MM.1S (cell line): ENCODE measurements around the gene MACROD1.

Experiments used
- DNase-seq: peaks from one replicate; pipeline ENCODE4 v3.0.0-alpha.2; 2015
- H2AFZ ChIP-seq: fragments of 300-600 bp; sonication (generic); 2 replicates; pipeline ENCODE4 v1.6.0; 2016; ENCODE audit warnings: antibody characterized with exemption, low read length
- H3F3A ChIP-seq: fragments of 300-600 bp; sonication (generic); 2 replicates; pipeline ENCODE4 v1.6.1; 2016; ENCODE audit warnings: mild to moderate bottlenecking, antibody characterized with exemption, low read length, moderate library complexity, mixed read lengths; ENCODE audit not compliant: insufficient read depth
- H3K27ac ChIP-seq: fragments of 300-600 bp; sonication (generic); 2 replicates; pipeline ENCODE4 v1.5.1; 2016; ENCODE audit warnings: mild to moderate bottlenecking, low read length
- H3K27me3 ChIP-seq: fragments of 300-600 bp; sonication (generic); replicated peaks from 2 replicates; pipeline ENCODE4 v1.6.0; 2016; ENCODE audit warnings: low read length; ENCODE audit not compliant: insufficient read depth
- H3K36me3 ChIP-seq: fragments of 300-600 bp; sonication (generic); replicated peaks from 2 replicates; pipeline ENCODE4 v1.6.1; 2016; ENCODE audit warnings: mild to moderate bottlenecking, low read length, mixed read lengths; ENCODE audit not compliant: insufficient read depth
- H3K4me1 ChIP-seq: fragments of 300-600 bp; sonication (generic); 2 replicates; pipeline ENCODE4 v1.6.1; 2016; ENCODE audit warnings: low read length, mixed read lengths
- H3K4me2 ChIP-seq: fragments of 300-600 bp; sonication (generic); 2 replicates; pipeline ENCODE4 v1.6.0; 2016; ENCODE audit warnings: low read depth, low read length
- H3K4me3 ChIP-seq: fragments of 300-600 bp; sonication (generic); 2 replicates; pipeline ENCODE4 v1.5.1; 2016; ENCODE audit warnings: low read length, mixed read lengths
- H3K79me2 ChIP-seq: fragments of 300-600 bp; sonication (generic); 2 replicates; pipeline ENCODE4 v1.6.1; 2016; ENCODE audit warnings: mixed run types, low read length, mixed read lengths
- H3K9ac ChIP-seq: fragments of 300-600 bp; sonication (generic); 2 replicates; pipeline ENCODE4 v1.6.1; 2016; ENCODE audit warnings: low read length, mixed read lengths
- H3K9me2 ChIP-seq: fragments of 300-600 bp; sonication (generic); replicated peaks from 2 replicates; pipeline ENCODE4 v1.6.1; 2016; ENCODE audit warnings: mild to moderate bottlenecking, low read length, mixed read lengths; ENCODE audit not compliant: insufficient read depth
- H3K9me3 ChIP-seq: fragments of 300-600 bp; sonication (generic); replicated peaks from 2 replicates; pipeline ENCODE4 v1.6.1; 2016; ENCODE audit warnings: mild to moderate bottlenecking, low read length, mixed read lengths; ENCODE audit not compliant: insufficient read depth
- H4K20me1 ChIP-seq: fragments of 300-600 bp; sonication (generic); 2 replicates; pipeline ENCODE4 v1.6.1; 2016; ENCODE audit warnings: mild to moderate bottlenecking, low read length, moderate library complexity, mixed read lengths; ENCODE audit not compliant: insufficient read depth
- CTCF ChIP-seq: fragments of 300-600 bp; sonication (generic); IDR thresholded peaks from 2 replicates; pipeline ENCODE4 v1.5.1; 2016; ENCODE audit warnings: antibody characterized with exemption, low read length, mixed read lengths
- EZH2 ChIP-seq: fragments of 300-600 bp; sonication (generic); optimal IDR thresholded peaks from 2 replicates; pipeline ENCODE3; 2017; ENCODE audit warnings: low read depth, mild to moderate bottlenecking, antibody characterized with exemption, low read length, mixed read lengths
- EZH2phosphoT487 ChIP-seq: fragments of 300-600 bp; sonication (generic); IDR thresholded peaks from 2 replicates; pipeline ENCODE4 v1.6.1; 2018; ENCODE audit warnings: antibody characterized with exemption, low read length

Gene MACROD1

DNA sequence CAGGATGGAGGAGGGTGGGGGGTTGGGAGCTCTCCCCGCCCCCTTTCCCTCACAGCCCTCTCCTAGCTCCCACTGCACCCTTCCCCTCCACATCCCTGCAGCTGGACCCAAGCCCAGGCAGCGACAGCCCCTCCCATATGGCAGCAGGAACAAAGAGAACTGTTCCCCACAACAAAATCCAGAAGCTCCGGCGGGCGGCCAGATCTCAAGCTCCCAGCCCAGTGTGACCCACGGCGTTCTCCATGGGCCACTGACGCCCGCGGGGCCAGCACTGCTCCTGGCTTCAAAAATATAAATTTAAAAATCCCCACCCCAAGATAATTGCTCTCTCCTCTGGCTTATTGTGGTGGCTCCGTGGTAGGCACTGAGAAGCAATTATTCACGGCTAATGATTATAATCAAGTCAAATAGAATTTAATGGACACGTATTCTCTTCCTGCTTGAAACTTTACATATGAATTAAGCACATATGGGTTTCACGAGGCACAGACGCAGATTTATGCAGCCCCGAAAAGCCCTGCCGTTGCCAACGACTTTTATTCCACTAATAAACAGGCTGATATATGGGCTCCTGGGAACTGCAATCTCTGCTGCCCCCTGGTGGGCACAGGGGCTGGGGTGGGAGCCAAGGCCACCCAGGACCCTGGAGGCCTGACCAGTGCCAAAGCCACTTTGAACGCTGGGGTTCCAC lies 17.5 kb downstream of the MACROD1 start:
- Histone ChIP-seq H3K4me2 (no peak overlapping the region), H2AFZ (no peak overlapping the region), H3K9me3 (no peaks in the 10 kb centered on the region), H3K36me3 (no peaks in the 10 kb centered on the region), H4K20me1 (no peaks in the 10 kb centered on the region), H3K9me2 (no peaks in the 10 kb centered on the region), H3K4me3 (no peak overlapping the region), H3K27ac (no peak overlapping the region), H3K27me3 (no peaks in the 10 kb centered on the region), H3K9ac (no peak overlapping the region), H3F3A (no peaks in the 10 kb centered on the region), H3K4me1 (no peaks in the 10 kb centered on the region), H3K79me2 (no peaks in the 10 kb centered on the region)
- TF ChIP-seq EZH2 (no peak), CTCF (peak; percentile 85)
- DNase-seq: peak; percentile 56

DNA sequence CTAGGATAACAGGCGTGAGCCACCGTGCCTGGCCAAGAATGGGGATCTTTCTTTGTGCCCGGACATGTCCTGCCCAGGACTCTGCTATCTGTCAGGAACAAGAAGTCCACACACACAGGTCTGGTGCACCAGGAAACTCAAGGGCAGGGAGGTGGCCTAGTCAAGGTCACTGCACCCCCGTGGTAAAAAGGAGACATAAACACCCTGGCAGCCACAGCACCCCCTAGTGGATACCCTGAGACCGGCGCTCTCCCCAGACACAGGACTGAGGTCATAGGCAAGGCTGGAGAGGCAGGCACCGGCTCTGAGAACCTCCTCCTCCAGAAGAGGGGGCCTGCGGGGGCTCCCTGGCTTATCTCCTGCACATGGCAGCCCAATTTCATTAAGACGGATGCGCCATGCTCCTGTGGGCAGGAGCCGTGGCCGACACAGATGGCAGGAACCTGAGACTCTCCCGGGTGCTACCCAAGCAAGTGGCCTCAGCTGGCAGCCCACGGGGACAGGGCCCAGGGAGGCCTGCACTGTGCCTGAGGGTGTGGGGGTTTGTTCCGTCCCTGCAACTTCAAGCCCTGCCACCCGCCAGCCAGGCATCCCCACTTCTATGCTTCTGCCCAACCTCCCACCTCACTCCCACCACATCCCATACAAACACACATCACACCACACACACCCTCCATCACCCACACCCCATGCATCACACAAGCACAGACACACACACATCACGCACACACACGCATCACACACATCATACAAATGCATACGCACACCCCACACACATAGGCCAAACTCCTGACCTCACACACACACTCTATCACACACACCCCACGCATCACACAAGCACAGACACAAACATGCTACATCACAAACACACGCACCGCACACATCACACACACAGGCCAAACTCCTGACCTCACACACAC lies 19.6 kb downstream of the MACROD1 start:
- Histone ChIP-seq H3K36me3 (no peaks in the 10 kb centered on the region), H3K4me3 (no peak overlapping the region), H3K9me3 (no peaks in the 10 kb centered on the region), H3K27ac (no peak overlapping the region), H4K20me1 (no peaks in the 10 kb centered on the region), H3K79me2 (no peaks in the 10 kb centered on the region), H3F3A (no peaks in the 10 kb centered on the region), H2AFZ (no peak overlapping the region), H3K27me3 (no peaks in the 10 kb centered on the region), H3K4me2 (no peak overlapping the region), H3K9me2 (no peaks in the 10 kb centered on the region), H3K9ac (no peak overlapping the region), H3K4me1 (no peaks in the 10 kb centered on the region)
- TF ChIP-seq CTCF (peak; percentile 72), EZH2phosphoT487 (no peak), EZH2 (no peak)
- DNase-seq: peak; percentile 48

GRCh38 chr11:64144587-64145472 lies 21.1 kb downstream of the MACROD1 start:
- H3K9ac ChIP-seq: no peak overlapping the region

More at GRCh38 chr11:64144587-64145472, 21.1 kb downstream of the MACROD1 start:
- no peaks in the 10 kb centered on the region for H3K79me2 ChIP-seq
- H3K4me1 ChIP-seq: no peaks in the 10 kb centered on the region
- no peak for DNase-seq
- H4K20me1 ChIP-seq: no peaks in the 10 kb centered on the region
- H3K9me3 ChIP-seq: no peaks in the 10 kb centered on the region
- H3K27me3 ChIP-seq: no peaks in the 10 kb centered on the region
- TF ChIP-seq CTCF (no peak), EZH2 (no peak), EZH2phosphoT487 (no peak)
- no peak overlapping the region for H2AFZ ChIP-seq
- no peaks in the 10 kb centered on the region for H3K36me3 ChIP-seq
- H3K9me2 ChIP-seq: no peaks in the 10 kb centered on the region
- no peak overlapping the region for H3K4me2 ChIP-seq
- no peaks in the 10 kb centered on the region for H3F3A ChIP-seq
- no peak overlapping the region for H3K4me3 ChIP-seq
- no peak overlapping the region for H3K27ac ChIP-seq
